RWPE2 (cell line): ENCODE measurements around the gene ZCCHC7.
A peak's percentile ranks its signal among the peaks of the same experiment; 100 is the strongest.

ENCODE experiments used
- ATAC-seq: fragments of 200-7000 bp; cut with Tn5 transposase; 3 replicates; pipeline ENCODE4 v1.9.1; 2021; ENCODE audit warnings: low read depth
- DNase-seq: peaks from one replicate; pipeline ENCODE4 v3.0.0-alpha.2; 2020; ENCODE audit warnings: low spot score
- H3K27ac ChIP-seq: fragments of 450-650 bp; 2 replicates; pipeline ENCODE4 v1.5.1; 2017; ENCODE audit warnings: mild to moderate bottlenecking; ENCODE audit not compliant: poor library complexity, severe bottlenecking
- H3K27me3 ChIP-seq: fragments of 250-450 bp; sonication (Bioruptor Pico); 2 replicates; pipeline ENCODE4 v1.5.1; 2021; ENCODE audit warnings: mild to moderate bottlenecking, moderate library complexity; ENCODE audit not compliant: insufficient read depth, poor library complexity, severe bottlenecking
- H3K36me3 ChIP-seq: fragments of 250-450 bp; sonication (Bioruptor Pico); 2 replicates; pipeline ENCODE4 v1.5.1; 2020; ENCODE audit warnings: low read depth, mild to moderate bottlenecking, moderate library complexity
- H3K4me1 ChIP-seq: fragments of 250-450 bp; sonication (Bioruptor Pico); 2 replicates; pipeline ENCODE4 v1.5.1; 2021; ENCODE audit warnings: mild to moderate bottlenecking, moderate library complexity; ENCODE audit not compliant: insufficient read depth, poor library complexity, severe bottlenecking
- H3K4me3 ChIP-seq: fragments of 250-450 bp; sonication (Bioruptor Pico); 2 replicates; pipeline ENCODE4 v1.5.1; 2021; ENCODE audit warnings: mild to moderate bottlenecking, moderate library complexity; ENCODE audit not compliant: severe bottlenecking
- H3K9me3 ChIP-seq: fragments of 250-450 bp; sonication (Bioruptor Pico); 2 replicates; pipeline ENCODE4 v1.5.1; 2021; ENCODE audit warnings: mild to moderate bottlenecking, moderate library complexity; ENCODE audit not compliant: severe bottlenecking
- TF ChIP-seq, protein P1 (sequence below): fragments of 450-650 bp; IDR thresholded peaks from one replicate; pipeline ENCODE4 v1.5.1; 2017; ENCODE audit warnings: mild to moderate bottlenecking, moderate library complexity; ENCODE audit not compliant: poor library complexity, severe bottlenecking

The ZCCHC7 gene

DNA sequence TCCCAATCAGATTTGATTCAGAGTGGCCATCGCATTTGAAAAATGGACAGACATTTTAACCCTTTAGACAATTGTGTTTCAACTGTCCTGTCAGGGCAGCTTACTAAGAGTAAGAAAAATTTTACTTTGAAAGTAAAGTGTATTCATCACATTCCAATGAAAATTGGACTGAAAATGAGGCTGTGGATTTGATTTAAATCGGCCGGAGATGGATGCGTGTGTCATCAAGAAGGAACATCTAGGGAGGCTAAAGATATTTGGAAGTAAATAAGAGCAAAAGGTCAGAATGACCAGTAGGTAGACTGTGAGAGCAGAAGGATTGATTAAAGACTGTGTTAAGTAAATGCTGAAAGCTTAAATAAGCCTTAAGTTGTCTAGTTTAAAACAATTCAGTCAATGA lies 1.5 kb downstream of the ZCCHC7 start:
- ATAC-seq = no peak
- no peaks in the 10 kb centered on the region for H3K9me3 ChIP-seq
- no peak for DNase-seq
- H3K4me1 ChIP-seq = peaks cover 5% of the 10 kb centered on the region
- H3K36me3 ChIP-seq = peaks cover 15% of the 10 kb centered on the region
- TF ChIP-seq, protein P1, sequence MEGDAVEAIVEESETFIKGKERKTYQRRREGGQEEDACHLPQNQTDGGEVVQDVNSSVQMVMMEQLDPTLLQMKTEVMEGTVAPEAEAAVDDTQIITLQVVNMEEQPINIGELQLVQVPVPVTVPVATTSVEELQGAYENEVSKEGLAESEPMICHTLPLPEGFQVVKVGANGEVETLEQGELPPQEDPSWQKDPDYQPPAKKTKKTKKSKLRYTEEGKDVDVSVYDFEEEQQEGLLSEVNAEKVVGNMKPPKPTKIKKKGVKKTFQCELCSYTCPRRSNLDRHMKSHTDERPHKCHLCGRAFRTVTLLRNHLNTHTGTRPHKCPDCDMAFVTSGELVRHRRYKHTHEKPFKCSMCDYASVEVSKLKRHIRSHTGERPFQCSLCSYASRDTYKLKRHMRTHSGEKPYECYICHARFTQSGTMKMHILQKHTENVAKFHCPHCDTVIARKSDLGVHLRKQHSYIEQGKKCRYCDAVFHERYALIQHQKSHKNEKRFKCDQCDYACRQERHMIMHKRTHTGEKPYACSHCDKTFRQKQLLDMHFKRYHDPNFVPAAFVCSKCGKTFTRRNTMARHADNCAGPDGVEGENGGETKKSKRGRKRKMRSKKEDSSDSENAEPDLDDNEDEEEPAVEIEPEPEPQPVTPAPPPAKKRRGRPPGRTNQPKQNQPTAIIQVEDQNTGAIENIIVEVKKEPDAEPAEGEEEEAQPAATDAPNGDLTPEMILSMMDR = no peak
- H3K27me3 ChIP-seq = no peaks in the 10 kb centered on the region
- H3K4me3 ChIP-seq = peak overlapping the region; percentile 82
- H3K27ac ChIP-seq = no peak overlapping the region

DNA sequence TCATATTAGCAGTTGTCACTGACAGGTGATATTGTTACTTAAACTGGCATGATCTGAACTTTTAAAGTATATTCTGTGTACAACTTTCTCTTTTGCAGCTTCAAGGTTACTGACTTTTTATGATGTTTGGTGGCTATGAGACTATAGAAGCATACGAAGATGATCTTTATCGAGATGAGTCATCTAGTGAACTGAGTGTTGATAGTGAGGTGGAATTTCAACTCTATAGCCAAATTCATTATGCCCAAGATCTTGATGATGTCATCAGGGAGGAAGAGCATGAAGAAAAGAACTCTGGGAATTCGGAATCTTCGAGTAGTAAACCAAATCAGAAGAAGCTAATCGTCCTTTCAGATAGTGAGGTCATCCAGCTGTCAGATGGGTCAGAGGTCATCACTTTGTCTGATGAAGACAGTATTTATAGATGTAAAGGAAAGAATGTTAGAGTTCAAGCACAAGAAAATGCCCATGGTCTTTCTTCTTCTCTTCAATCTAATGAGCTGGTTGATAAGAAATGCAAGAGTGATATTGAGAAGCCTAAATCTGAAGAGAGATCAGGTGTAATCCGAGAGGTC lies 5.9 kb downstream of the ZCCHC7 start:
- no peaks in the 10 kb centered on the region for H3K9me3 ChIP-seq
- no peaks in the 10 kb centered on the region for H3K4me1 ChIP-seq
- TF ChIP-seq, protein P1 = no peak
- ATAC-seq (no peak), DNase-seq (no peak)
- peaks cover 43% of the 10 kb centered on the region for H3K36me3 ChIP-seq
- no peak overlapping the region for H3K4me3 ChIP-seq
- H3K27ac ChIP-seq = no peak overlapping the region
- H3K27me3 ChIP-seq = no peaks in the 10 kb centered on the region

DNA sequence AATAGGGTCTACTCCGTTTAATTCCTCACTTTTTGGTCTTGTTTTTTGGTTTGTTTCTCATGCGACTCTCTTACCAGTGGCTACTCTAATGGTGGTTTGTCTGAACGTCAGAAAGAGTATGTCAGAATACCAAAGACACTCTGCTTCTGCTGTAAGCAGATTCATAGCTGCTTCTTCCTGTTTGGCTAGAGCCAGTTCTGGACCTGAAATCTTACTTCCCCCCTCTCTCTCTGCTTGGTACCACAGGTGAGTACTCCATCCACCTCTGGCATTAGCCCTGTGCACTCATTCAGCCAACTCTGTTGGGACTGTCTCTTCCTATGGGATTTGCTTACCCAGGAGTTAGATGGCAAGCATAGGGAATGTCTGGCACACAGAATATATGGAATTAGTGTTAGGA lies 6.6 kb downstream of the ZCCHC7 start:
- Histone ChIP-seq H3K27me3 (no peaks in the 10 kb centered on the region), H3K36me3 (peaks cover 44% of the 10 kb centered on the region), H3K27ac (no peak overlapping the region), H3K4me1 (no peaks in the 10 kb centered on the region), H3K9me3 (no peaks in the 10 kb centered on the region), H3K4me3 (no peak overlapping the region)
- DNase-seq (no peak), ATAC-seq (no peak)
- TF ChIP-seq, protein P1 = no peak

DNA sequence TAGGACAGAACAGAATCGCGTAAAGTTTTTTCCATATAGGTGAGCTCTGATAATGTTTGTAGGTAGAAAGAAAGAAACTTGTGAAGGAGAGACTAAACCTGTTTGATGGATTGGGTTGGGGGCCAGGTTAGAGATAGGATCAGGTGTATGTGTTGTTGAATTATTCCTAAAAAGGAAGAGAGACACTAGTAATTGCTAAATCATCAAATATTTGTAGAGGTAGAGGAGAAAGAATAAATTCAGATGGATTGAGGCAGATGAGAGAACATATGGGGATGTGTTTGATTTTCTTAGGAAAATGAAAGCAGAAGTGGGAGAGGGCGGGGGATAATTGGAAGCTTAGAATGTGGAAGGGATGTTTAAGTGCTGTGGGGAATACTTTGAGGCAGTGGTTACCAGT lies 7.7 kb downstream of the ZCCHC7 start:
- DNase-seq (no peak), ATAC-seq (no peak)
- TF ChIP-seq, protein P1 = no peak
- Histone ChIP-seq H3K4me3 (no peak overlapping the region), H3K9me3 (no peaks in the 10 kb centered on the region), H3K27me3 (no peaks in the 10 kb centered on the region), H3K27ac (no peak overlapping the region), H3K4me1 (no peaks in the 10 kb centered on the region), H3K36me3 (peaks cover 50% of the 10 kb centered on the region)

DNA sequence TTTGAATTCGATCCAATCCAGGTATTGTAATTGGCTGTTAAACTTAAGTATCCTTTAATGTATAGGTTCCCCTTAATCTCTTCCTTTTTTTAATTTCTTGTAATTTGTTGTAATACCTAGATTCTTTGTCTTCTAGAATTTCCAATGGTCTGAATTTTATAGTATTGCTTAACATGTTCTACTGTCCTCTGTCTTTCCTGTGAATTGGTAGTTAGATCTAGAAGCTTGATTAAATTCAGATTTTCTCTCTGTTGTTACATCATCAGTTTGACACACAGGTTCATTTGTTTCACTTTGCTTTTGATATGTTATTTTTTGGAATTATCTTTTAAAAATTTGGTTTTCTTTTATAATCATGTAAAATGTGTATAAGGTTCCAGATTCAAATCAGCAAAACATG lies 13.8 kb downstream of the ZCCHC7 start:
- Histone ChIP-seq H3K4me3 (no peak overlapping the region), H3K27ac (no peak overlapping the region), H3K27me3 (no peaks in the 10 kb centered on the region), H3K4me1 (no peaks in the 10 kb centered on the region), H3K9me3 (no peaks in the 10 kb centered on the region), H3K36me3 (peaks cover 43% of the 10 kb centered on the region)
- ATAC-seq (no peak), DNase-seq (no peak)
- TF ChIP-seq, protein P1 = no peak
